ENCODE results near the gene ARMC7. TPM values are rescaled to one million over a fixed set of nuclear protein-coding genes. Genes with fewer than 3 reads are reported as not detected.
A peak's percentile ranks its signal among the peaks of the same experiment; 100 is the strongest.

Gene ARMC7
- total and polyA plus RNA-seq, 10 of the 15 experiments (the other 5 are each of a cell fraction or from before 2014, with no cell fraction given): 1.5 to 19.8 (median 6.3) TPM

DNA sequence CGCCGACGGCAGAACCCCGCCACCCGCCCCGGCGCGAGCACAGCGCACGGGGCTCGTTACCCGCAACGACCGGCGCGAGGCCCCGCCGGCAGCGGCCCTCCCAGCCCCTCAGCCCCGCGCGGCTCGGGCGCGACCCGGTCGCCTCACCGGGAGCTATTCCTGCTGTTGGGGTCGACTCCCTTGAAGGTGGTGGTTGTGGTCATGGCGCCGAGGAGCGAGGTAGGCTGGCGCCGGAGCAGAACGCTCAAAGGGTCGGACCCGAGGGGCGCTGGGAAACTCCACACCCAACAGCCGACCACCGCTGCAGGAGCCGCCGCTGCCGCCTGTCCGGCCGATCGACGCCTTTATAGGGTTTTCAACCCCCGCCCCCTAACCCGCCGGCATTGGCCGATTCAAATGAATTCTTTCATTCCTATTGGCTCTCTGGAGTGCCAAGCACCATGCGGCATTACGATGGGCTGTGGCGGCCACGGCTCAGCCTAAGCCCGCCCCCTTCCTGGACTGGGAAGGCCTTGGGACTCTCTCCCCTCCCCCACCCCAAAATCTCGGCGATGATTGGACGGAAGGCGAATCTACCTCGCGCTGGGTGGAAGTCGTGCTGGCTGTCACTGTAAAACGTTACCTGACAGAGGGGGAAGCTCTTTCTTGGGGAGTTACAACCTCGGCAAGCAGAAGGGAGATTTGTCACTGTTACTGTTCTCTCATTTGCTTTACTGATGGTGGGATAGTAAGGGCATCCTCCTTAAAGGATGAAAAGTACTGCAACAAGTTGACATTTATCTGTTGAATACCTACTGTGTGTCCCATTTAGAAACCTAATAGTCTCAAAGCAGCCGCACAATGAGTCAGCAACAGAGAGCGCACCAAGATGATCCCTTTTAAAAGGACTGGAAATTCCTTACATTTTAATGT lies 44.7 kb downstream of the ARMC7 start, which contains the start of gene JPT1 (continued):
- TF ChIP-seq RBBP5 (conservative IDR thresholded peaks at IDR 0.05) (no peak), SIX5 (IDR thresholded peaks at IDR 0.05; ENCODE audit: low read depth, low read length, severe bottlenecking) (no peak), KDM1A (IDR thresholded peaks at IDR 0.05; ENCODE audit: borderline replicate concordance) (no peak), SP1 (IDR thresholded peaks at IDR 0.05; ENCODE audit: low read depth, low read length) (peak; percentile 99), ZNF24 (IDR thresholded peaks at IDR 0.05) (no peak), ZNF384 (IDR thresholded peaks at IDR 0.05; ENCODE audit: borderline replicate concordance, low read depth, low read length) (no peak), ASH2L (IDR thresholded peaks at IDR 0.05; ENCODE audit: borderline replicate concordance, low read depth) (peak; percentile 6; the same call in 1 of the 2 replicates), KAT2A (conservative IDR thresholded peaks at IDR 0.05; ENCODE audit: control insufficient read depth, low read depth, low read length) (0 out of 2 replicates have a peak, but pooled peaks have one; percentile 21), CBFB (IDR thresholded peaks at IDR 0.05; ENCODE audit: low read depth) (peak; percentile 96), CHD1 (IDR thresholded peaks at IDR 0.05; ENCODE audit: low read depth, low read length) (peak; percentile 78; the same call in 1 of the 2 replicates)
- TF ChIP-seq, protein P1, sequence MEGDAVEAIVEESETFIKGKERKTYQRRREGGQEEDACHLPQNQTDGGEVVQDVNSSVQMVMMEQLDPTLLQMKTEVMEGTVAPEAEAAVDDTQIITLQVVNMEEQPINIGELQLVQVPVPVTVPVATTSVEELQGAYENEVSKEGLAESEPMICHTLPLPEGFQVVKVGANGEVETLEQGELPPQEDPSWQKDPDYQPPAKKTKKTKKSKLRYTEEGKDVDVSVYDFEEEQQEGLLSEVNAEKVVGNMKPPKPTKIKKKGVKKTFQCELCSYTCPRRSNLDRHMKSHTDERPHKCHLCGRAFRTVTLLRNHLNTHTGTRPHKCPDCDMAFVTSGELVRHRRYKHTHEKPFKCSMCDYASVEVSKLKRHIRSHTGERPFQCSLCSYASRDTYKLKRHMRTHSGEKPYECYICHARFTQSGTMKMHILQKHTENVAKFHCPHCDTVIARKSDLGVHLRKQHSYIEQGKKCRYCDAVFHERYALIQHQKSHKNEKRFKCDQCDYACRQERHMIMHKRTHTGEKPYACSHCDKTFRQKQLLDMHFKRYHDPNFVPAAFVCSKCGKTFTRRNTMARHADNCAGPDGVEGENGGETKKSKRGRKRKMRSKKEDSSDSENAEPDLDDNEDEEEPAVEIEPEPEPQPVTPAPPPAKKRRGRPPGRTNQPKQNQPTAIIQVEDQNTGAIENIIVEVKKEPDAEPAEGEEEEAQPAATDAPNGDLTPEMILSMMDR (IDR thresholded peaks at IDR 0.05 in 2 of 3, conservative IDR thresholded peaks at IDR 0.05 in 1 of 3; ENCODE audit: control insufficient read depth in 2 of 3, extremely low read depth in 1 of 3, insufficient read depth in 1 of 3, low read depth in 3 of 3, low read length in 3 of 3): no peak
- TF ChIP-seq, protein P2, sequence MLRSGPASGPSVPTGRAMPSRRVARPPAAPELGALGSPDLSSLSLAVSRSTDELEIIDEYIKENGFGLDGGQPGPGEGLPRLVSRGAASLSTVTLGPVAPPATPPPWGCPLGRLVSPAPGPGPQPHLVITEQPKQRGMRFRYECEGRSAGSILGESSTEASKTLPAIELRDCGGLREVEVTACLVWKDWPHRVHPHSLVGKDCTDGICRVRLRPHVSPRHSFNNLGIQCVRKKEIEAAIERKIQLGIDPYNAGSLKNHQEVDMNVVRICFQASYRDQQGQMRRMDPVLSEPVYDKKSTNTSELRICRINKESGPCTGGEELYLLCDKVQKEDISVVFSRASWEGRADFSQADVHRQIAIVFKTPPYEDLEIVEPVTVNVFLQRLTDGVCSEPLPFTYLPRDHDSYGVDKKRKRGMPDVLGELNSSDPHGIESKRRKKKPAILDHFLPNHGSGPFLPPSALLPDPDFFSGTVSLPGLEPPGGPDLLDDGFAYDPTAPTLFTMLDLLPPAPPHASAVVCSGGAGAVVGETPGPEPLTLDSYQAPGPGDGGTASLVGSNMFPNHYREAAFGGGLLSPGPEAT (IDR thresholded peaks at IDR 0.05; ENCODE audit: low read depth): no peak
- TF ChIP-seq, protein P3, sequence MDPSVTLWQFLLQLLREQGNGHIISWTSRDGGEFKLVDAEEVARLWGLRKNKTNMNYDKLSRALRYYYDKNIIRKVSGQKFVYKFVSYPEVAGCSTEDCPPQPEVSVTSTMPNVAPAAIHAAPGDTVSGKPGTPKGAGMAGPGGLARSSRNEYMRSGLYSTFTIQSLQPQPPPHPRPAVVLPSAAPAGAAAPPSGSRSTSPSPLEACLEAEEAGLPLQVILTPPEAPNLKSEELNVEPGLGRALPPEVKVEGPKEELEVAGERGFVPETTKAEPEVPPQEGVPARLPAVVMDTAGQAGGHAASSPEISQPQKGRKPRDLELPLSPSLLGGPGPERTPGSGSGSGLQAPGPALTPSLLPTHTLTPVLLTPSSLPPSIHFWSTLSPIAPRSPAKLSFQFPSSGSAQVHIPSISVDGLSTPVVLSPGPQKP (IDR thresholded peaks at IDR 0.05; ENCODE audit: low read depth, low read length): no peak
- TF ChIP-seq, protein P4, sequence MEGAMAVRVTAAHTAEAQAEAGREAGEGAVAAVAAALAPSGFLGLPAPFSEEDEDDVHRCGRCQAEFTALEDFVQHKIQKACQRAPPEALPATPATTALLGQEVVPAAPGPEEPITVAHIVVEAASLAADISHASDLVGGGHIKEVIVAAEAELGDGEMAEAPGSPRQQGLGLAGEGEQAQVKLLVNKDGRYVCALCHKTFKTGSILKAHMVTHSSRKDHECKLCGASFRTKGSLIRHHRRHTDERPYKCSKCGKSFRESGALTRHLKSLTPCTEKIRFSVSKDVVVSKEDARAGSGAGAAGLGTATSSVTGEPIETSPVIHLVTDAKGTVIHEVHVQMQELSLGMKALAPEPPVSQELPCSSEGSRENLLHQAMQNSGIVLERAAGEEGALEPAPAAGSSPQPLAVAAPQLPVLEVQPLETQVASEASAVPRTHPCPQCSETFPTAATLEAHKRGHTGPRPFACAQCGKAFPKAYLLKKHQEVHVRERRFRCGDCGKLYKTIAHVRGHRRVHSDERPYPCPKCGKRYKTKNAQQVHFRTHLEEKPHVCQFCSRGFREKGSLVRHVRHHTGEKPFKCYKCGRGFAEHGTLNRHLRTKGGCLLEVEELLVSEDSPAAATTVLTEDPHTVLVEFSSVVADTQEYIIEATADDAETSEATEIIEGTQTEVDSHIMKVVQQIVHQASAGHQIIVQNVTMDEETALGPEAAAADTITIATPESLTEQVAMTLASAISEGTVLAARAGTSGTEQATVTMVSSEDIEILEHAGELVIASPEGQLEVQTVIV (IDR thresholded peaks at IDR 0.05; ENCODE audit: borderline replicate concordance, partially characterized antibody): peak; percentile 47
- TF ChIP-seq, protein P5, sequence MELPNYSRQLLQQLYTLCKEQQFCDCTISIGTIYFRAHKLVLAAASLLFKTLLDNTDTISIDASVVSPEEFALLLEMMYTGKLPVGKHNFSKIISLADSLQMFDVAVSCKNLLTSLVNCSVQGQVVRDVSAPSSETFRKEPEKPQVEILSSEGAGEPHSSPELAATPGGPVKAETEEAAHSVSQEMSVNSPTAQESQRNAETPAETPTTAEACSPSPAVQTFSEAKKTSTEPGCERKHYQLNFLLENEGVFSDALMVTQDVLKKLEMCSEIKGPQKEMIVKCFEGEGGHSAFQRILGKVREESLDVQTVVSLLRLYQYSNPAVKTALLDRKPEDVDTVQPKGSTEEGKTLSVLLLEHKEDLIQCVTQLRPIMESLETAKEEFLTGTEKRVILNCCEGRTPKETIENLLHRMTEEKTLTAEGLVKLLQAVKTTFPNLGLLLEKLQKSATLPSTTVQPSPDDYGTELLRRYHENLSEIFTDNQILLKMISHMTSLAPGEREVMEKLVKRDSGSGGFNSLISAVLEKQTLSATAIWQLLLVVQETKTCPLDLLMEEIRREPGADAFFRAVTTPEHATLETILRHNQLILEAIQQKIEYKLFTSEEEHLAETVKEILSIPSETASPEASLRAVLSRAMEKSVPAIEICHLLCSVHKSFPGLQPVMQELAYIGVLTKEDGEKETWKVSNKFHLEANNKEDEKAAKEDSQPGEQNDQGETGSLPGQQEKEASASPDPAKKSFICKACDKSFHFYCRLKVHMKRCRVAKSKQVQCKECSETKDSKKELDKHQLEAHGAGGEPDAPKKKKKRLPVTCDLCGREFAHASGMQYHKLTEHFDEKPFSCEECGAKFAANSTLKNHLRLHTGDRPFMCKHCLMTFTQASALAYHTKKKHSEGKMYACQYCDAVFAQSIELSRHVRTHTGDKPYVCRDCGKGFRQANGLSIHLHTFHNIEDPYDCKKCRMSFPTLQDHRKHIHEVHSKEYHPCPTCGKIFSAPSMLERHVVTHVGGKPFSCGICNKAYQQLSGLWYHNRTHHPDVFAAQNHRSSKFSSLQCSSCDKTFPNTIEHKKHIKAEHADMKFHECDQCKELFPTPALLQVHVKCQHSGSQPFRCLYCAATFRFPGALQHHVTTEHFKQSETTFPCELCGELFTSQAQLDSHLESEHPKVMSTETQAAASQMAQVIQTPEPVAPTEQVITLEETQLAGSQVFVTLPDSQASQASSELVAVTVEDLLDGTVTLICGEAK (IDR thresholded peaks at IDR 0.05; ENCODE audit: borderline replicate concordance): no peak; the same call in 1 of the 2 replicates

Data from GM12878 (cell line).